NB4 (cell line): Measurements from ENCODE around the gene FAM131A.

ENCODE experiments used
- CTCF ChIP-seq: IDR thresholded peaks from one replicate; pipeline ENCODE4 v1.5.1; 2012; ENCODE audit warnings: low read depth, low read length
- MYC ChIP-seq: IDR thresholded peaks from 2 replicates; pipeline ENCODE4 v1.6.1; 2011; ENCODE audit warnings: low read depth, low read length
- POLR2A ChIP-seq: IDR thresholded peaks from 2 replicates; pipeline ENCODE4 v1.6.1; 2011; ENCODE audit warnings: mild to moderate bottlenecking; ENCODE audit not compliant: insufficient read length; ENCODE audit errors: extremely low read depth

- TF ChIP-seq CTCF, result no peak
- TF ChIP-seq POLR2A, result no peak
- TF ChIP-seq MYC, result no peak
Measured at GRCh38 chr3:184373422-184373821, 36.0 kb downstream of the FAM131A start.
